H1 (cell line): ENCODE data around the gene MAML1. TPM values are rescaled to one million over a fixed set of nuclear protein-coding genes. Genes with fewer than 3 reads are reported as not detected.

Source experiments
- CBX8 ChIP-seq: fragments of 300-800, 300-1000 bp; sonication (generic); IDR thresholded peaks from 2 replicates; pipeline ENCODE4 v1.7.1; 2016; ENCODE audit warnings: low read depth, low read length, borderline replicate concordance
- EZH2 ChIP-seq: fragments of 200-600 bp; sonication (generic); IDR thresholded peaks from 2 replicates; pipeline ENCODE4 v1.7.1; 2012; ENCODE audit warnings: low read depth, mild to moderate bottlenecking, moderate library complexity, low read length, inconsistent platforms; ENCODE audit not compliant: severe bottlenecking
- HDAC2 ChIP-seq, 2 experiments: fragments of 300-600 bp in 1 of 2; sonication (generic) in 1 of 2; IDR thresholded peaks; 2 replicates each; pipeline ENCODE4 v1.6.1; 2011 to 2012; ENCODE audit warnings: low read depth in 2 of 2, low read length in 2 of 2, mild to moderate bottlenecking in 2 of 2, moderate library complexity in 2 of 2, borderline replicate concordance in 1 of 2, inconsistent platforms in 1 of 2
- KDM1A ChIP-seq: fragments of 200-600, 300-600 bp; sonication (generic); IDR thresholded peaks from 2 replicates; pipeline ENCODE4 v1.7.1; 2016; ENCODE audit warnings: mild to moderate bottlenecking, low read length, borderline replicate concordance
- polyA plus RNA-seq, 7 experiments: library from polyadenylated mRNA; depleted of rRNA in 3 of 7; stranded (reverse) in 5 of 7; unstranded in 2 of 7; fragments of >200 nt in 5 of 7; fragments of 200-250 nt in 2 of 7; gene quantifications; 1 replicate in 5 of 7; 2 replicates in 1 of 7; 4 replicates in 1 of 7; pipeline versions ENCODE4 v1.2.1 to v1.2.3, GENCODE V29; 2011 to 2013; ENCODE audit warnings: missing spikeins in 2 of 7, mixed read lengths in 2 of 7
- total RNA-seq: library from RNA; stranded (reverse); fragmentation: NEBNext Ultra II Directional; extraction: Animal tissue kit (Norgen Biotek cat#: 25700); gene quantifications from 2 replicates; pipeline ENCODE4 v1.2.1, GENCODE V29; 2021

MAML1 gene
- total and polyA plus RNA-seq, 2 of the 8 experiments (the other 6 are each of a cell fraction or from before 2014, with no cell fraction given): 17.1 to 41.9 TPM

GRCh38 chr5:179822059-179822432 lies 89.4 kb downstream of the MAML1 start (continued):
- TF ChIP-seq CBX8 (no peak), KDM1A (no peak), EZH2 (no peak), HDAC2 (IDR thresholded peaks at IDR 0.05; ENCODE audit: borderline replicate concordance in 1 of 2, low read depth in 2 of 2, low read length in 2 of 2) (no peak)
- TF ChIP-seq, all 59 proteins: peak for 0
